ENCODE measurements around the gene GRM5.

- TF ChIP-seq CTCF (IDR thresholded peaks at IDR 0.05) (no peak), POLR2A (IDR thresholded peaks at IDR 0.05) (no peak), POLR2AphosphoS5 (IDR thresholded peaks at IDR 0.05) (no peak)
Observed at GRCh38 chr11:88534185-88534584, 531.6 kb downstream of the GRM5 start.
